ENCODE measurements around the gene PROSER3.

The PROSER3 gene

DNA sequence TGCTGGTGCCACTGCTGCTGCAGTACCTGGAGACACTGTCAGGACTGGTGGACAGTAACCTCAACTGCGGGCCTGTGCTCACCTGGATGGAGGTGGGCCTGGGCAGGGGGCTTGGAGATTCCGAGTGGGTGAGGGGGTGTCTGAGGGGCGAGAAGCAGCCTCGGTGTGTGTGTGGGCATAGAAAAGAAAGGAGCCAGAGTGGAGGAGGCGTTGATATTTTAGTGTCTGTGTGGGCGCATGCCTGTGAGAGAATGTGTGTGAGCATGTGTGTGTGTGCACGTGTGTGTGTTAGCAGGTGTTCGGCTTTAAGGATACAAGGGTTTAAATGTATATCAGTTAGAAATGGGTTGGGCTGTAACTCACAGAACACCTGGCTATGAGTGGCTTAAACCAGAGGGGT, 21.1 kb downstream of the PROSER3 start:
- no peak for DNase-seq

DNA sequence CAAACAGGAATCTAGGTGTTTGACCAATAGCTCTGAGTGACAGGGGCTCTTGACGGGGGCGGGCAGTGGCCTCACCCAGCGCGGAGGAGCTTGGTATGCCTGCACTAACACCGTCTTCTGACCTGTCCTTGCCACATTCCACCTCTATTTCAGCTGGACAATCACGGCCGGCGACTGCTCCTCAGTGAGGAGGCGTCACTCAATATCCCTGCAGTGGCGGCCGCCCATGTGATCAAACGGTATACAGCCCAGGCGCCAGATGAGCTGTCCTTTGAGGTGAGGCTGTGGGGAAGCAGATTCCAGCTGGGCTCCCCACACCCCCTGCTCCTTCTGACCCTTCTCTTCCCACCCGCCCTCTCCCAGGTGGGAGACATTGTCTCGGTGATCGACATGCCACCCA, 22.1 kb downstream of the PROSER3 start:
- no peak for DNase-seq

DNA sequence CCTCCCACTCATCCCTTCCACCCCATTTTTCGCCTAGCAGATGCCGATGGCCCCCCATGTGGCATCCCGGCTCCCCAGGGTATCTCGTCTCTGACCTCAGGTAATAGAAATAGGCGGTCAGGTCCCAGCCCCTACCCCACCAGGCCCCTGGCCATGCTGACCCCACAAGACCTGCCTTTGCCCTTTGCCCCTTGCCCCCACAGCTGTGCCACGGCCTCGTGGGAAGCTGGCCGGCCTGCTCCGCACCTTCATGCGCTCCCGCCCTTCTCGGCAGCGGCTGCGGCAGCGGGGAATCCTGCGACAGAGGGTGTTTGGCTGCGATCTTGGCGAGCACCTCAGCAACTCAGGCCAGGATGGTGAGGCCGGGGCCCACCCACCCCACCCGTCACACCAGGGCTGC, 22.7 kb downstream of the PROSER3 start:
- no peak for DNase-seq

DNA sequence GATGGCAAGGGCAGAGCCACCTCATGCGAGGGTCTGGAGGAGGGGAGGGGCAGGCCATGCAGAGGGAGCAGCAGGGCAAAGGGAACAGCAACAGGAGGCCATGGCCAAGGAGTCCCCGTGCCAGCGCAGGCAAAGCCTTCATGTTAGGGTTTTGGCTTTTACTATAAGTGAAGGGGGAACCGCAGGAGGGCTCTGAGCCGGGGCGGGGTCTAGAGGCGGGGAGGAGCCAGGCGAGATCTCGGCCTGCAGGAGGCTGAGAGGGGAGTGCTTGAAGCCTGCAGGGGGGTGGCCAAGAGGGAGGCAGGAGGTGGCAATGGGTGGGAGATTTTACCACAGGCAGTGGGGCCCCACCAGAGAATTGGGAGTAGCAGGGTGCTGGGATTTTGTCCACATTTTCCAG, 23.7 kb downstream of the PROSER3 start:
- DNase-seq: no peak

DNA sequence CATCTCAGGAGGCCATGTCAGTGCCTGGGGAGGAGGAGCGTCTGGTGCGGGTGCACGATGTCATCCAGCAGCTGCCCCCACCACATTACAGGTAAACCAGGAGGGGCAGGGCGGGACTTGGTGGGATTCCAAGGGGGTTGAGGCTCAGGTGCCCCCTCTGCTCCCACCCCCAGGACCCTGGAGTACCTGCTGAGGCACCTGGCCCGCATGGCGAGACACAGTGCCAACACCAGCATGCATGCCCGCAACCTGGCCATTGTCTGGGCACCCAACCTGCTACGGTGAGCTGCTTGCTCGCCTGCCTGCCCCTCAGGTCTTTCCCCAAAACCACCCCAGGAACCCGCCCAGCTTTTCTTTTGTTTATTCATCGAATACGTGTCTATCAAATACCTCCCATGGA, 24.6 kb downstream of the PROSER3 start:
- DNase-seq: no peak

DNA sequence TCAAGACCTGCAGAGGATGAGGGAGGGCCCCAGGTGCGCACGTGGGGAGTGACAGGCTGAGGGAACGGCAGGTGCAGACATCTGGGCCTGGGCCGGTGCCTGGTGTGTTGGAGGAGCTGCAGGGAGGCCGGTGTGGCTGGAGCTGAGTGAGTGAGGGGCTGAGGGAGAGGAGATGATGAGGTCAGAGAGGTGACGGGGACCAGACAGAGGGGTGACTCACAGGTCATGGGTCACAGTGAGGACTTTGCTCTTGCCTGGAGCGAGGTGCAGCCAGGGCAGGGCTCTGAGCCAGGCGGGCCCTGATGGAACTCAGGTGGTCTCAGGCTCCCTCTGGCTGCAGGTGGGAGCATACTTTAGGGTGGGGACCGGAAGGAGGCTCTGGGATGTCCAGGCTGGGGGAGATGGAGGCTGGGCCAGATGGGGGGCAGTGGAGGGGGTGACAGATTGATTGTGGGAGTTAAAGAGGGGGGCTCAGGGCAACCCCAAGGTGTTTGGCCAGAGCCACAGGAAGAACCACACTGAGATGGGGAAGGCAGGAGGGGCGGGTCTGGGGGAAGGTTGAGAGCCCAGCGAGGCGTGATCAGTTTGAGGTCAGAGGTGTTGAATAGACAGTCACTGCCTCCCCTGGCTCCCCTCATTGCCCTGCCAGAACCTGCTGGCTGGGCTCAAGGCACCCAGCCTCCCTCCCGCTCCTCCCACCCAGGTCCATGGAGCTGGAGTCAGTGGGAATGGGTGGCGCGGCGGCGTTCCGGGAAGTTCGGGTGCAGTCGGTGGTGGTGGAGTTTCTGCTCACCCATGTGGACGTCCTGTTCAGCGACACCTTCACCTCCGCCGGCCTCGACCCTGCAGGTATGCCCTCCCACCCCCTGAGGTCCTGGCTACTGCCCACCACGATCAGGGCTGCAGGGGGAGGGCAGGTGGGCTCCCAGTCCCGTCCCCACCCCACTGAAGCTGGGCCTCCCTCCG, 25.8 kb downstream of the PROSER3 start:
- DNase-seq: no peak

DNA sequence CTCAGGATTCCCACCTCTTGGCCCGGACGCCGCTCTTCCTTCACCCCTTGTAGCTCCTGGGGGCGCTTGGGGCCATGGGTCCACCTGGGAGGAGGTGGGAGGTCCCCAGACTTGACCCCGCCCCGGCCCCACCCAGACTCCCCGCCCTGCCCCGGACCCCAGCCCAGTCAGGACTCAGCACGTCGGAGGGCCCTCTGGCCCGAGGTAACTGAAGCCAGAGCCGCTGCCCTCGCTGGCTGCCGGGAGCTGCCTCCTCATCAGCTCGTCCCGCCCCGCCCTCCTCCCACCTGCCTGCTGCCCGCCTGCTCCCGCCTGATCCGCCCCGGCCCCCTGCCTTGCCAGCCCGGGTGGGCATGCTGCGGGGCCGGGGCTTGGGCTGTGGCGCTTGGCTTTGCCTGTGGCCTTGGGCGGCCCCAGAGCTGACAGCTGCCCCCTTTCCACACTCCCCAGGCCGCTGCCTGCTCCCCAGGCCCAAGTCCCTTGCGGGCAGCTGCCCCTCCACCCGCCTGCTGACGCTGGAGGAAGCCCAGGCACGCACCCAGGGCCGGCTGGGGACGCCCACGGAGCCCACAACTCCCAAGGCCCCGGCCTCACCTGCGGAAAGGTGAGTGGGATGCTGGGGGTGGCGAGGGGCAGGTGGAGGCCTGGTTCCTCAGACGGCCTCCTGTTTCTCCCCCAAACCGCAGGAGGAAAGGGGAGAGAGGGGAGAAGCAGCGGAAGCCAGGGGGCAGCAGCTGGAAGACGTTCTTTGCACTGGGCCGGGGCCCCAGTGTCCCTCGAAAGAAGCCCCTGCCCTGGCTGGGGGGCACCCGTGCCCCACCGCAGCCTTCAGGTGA, 26.7 kb downstream of the PROSER3 start:
- no peak for DNase-seq

DNA sequence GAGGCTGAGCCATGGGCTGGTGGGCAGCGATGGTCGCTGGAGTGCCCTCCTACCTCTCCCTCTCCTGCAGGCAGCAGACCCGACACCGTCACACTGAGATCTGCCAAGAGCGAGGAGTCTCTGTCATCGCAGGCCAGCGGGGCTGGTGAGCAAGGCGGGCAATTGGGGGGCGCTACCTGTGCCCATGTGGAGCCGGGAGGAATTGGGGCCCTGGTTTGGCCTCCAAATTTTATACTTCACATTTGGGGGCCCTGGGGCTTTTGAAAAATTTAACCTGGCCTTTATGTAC, 27.3 kb downstream of the PROSER3 start:
- no peak for DNase-seq

DNA sequence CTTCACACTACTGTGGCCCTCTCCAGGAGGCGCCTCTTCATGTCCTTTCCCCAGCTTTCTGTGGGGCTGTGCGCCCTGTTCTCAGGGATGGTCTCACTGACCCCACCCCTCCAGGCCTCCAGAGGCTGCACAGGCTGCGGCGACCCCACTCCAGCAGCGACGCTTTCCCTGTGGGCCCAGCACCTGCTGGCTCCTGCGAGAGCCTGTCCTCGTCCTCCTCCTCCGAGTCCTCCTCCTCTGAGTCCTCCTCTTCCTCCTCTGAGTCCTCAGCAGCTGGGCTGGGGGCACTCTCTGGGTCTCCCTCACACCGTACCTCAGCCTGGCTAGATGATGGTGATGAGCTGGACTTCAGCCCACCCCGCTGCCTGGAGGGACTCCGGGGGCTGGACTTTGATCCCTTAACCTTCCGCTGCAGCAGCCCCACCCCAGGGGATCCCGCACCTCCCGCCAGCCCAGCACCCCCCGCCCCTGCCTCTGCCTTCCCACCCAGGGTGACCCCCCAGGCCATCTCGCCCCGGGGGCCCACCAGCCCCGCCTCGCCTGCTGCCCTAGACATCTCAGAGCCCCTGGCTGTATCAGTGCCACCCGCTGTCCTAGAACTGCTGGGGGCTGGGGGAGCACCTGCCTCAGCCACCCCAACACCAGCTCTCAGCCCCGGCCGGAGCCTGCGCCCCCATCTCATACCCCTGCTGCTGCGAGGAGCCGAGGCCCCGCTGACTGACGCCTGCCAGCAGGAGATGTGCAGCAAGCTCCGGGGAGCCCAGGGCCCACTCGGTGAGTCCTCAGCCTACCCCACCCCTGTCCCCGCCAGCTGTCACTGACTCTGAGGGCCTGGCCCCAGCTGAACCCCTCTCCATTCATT, 28.6 kb downstream of the PROSER3 start:
- no peak for DNase-seq

DNA sequence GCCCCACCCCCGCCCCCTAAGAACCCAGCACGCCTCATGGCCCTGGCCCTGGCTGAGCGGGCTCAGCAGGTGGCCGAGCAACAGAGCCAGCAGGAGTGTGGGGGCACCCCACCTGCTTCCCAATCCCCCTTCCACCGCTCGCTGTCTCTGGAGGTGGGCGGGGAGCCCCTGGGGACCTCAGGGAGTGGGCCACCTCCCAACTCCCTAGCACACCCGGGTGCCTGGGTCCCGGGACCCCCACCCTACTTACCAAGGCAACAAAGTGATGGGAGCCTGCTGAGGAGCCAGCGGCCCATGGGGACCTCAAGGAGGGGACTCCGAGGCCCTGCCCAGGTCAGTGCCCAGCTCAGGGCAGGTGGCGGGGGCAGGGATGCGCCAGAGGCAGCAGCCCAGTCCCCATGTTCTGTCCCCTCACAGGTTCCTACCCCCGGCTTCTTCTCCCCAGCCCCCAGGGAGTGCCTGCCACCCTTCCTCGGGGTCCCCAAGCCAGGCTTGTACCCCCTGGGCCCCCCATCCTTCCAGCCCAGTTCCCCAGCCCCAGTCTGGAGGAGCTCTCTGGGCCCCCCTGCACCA, 29.3 kb downstream of the PROSER3 start:
- DNase-seq: no peak

DNA sequence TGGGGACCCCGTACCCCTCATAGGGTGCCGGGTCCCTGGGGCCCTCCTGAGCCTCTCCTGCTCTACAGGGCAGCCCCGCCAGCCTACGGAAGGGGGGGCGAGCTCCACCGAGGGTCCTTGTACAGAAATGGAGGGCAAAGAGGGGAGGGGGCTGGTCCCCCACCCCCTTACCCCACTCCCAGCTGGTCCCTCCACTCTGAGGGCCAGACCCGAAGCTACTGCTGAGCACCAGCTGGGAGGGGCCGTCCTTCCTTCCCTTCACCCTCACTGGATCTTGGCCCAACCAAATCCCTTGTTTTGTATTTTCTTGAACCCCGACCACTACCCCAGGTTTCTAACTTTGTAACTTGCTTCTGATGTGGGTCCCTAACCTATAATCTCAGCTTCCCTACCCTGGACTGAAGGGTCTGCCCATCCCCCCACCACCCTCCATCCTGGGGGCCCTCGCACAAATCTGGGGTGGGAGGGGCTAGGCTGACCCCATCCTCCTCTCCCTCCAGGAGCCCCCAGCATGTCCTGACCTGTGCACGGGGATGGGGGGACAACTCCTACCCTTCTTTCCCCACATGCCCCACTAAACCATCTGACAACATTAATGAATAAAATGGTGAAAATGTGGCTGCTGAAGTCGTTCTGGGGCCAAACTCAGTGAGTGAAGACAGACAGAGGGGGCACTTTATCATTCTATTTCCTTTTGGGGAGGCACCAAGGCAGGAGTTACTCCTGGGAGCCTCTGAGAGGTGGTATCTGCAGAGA, 30.4 kb downstream of the PROSER3 start:
- no peak for DNase-seq

DNA sequence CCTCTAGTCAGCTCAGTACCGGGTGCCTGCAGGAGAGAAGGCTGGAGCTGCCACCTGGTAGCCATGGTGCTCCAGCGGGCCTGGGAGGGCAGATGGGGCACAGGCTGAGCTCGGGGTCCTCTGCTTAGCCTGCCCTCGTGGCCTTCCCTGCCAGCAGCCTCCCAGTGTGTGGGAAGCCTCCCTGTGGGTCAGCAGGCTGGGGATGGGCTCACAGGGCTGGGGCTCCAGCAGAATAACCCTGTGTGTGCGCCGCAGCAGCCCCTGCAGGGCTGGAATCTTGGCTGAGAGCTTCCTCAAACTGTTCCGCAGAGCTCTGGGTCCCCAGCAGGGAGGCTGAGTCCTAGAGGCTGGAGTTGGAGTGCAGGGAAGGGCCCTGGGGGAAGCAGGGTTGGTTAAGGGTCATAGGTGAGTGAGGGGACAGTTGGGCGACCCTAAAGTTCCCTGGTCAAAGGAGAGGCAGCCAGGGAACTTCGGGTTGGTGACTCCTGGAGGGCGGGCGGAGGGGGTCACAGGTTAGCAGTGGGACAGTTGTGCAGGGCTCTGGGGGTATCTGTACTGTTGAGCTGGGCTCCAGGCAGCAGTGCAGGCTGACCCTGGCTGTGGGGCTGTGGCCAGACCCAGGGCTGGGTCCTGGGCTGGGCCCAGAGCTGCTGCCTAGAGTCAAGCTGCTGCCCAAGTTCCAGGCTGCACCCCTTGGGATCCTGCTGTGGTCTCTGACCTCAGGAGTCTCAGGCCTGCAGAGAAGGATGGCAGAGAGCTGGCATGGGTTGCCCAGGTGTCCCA, 31.4 kb downstream of the PROSER3 start:
- no peak for DNase-seq

DNA sequence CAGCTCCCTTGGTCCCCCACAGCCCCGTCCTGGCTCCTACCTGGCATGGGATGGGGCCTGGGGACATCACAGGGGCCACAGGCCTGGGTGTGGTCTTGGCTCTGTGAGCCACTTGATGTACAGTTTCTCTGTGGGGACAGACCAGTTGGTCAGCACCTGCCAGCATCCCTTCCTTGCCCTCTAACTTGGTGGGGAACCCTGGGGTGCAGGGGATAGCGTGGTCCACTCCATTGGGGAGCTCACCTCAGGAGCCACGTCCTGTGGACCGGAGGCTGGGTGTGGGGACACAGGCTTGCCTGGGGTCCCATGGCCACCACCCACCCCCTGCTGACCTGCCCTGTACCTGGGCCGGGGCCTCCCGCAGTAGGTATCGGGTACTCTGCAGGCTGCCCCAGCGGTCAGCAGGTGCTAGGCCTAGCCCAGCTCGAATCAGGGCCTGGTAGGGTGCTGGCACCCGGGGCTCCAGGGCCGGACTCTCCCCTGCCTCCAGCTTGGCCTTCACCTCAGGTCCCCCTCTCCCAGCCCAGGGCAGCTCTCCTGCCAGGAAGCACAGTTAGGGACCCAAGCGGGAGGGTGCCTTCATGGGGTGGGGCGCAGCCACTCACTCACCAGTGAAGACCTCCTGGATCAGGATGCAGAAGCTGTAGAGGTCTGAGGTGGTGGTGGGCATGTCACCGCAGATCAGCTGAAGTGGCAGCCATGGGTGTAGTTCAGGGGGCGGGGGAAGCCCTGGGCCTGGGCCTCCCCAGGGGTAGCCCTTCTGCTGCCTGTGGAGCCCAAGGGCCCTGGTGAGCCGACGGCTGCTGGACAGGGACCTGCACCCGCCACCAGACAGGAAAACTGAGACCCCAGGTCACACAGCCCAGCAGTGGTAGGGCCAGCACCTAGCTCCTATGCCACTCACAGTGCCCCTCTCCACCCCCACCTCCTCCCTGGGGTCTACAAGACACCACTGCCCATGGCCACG, 32.3 kb downstream of the PROSER3 start:
- no peak for DNase-seq

DNA sequence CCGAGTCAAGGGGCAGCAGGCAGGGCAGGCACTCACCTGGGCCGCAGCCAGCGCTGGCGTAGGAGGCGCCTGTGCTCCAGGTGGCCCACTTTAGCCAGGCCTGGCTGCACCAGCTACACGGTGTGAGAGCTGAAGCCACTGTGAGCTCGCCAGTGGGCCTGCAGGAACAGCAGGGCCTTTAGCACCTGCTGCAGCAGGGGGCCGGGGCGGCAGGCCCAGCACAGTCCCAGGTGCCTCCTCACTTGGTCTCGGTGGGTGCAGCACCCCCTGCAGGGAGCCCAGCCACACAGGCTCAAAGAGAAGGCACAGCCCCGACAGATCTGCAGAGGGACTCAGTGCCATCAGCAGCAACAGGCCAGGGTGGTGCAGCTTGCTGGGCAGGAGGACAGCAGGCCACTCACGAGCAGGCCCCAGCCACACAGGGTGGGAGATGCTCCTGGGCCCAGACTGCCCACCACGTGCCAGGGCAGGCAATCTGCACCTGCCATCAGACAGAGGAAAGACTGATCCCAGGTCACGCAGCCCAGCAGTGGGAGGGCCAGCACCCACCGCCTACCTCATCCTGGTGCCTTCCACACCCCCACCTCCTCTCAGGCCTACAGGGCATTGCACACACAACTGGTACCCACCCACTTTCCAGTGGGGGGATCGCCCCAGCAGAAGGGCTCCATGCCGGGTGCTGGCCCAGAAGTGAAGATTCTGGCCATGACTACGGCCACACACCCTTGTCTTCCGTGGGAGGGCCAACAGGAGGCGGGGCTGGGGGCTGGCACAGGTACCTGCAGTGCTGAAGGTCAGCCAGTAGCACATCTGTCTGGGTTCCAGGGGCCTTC, 33.2 kb downstream of the PROSER3 start:
- no peak for DNase-seq

DNA sequence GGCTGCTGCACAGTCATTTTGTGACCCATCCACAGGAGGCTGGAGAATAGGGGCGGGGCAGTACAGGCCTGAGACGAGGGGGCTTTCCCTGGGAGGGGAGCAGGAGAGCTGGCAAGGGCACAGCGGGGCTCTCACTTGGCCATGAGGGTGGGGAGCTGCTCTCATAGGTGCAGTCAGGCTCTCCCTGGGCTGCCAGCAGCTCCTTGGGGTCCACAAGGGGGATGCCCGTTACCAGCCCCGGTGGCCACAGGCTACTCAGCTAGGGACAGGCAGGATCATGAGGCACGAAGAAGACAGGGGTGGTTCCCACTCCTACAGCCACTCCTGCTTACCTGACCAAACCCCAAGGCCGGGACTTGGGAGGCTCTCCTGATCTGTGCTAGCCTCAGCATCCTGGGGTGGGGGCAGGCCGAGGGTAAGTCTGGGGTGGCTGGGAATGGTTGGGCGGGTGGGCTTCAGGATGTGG, 33.9 kb downstream of the PROSER3 start:
- no peak for DNase-seq

DNA sequence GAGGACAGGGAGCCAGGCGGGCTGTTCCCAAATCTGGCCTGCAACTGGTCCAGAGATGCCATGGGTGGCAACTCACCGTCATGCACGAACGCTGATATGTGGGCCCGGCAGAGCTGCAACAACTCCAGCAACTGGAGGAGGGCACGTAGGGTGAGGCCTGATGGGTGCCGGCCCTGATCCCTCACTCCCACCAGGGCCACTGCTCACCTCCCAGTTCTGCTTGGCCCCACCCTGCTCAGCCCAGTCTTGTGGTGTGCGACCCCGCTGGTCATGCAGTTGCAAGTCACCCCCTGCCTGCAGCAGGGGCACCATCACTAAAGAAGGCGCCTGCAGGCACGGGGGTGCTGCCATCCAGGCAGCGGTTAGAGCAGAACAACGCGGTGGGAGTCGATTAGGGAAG, 34.3 kb downstream of the PROSER3 start:
- DNase-seq: no peak

DNA sequence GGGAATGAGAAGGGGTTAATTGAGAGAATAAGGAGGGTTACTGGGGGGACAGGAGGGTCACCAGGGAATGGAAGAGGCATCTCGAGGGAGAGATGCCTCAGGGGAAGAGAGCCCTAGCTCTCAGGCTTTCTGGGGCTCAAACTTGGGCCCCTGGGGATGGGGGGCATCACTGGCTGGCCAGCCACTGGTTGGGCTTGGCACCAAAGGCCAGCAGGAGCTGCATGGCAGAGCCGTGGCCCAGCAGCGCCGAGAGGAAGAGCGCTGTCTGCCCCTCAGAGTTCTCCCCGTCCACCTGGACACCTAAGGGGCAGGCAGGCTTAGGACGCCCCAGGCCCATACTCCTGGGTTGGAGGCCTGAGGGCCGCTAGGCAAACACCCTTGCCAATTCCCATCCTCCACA, 34.9 kb downstream of the PROSER3 start:
- no peak for DNase-seq

DNA sequence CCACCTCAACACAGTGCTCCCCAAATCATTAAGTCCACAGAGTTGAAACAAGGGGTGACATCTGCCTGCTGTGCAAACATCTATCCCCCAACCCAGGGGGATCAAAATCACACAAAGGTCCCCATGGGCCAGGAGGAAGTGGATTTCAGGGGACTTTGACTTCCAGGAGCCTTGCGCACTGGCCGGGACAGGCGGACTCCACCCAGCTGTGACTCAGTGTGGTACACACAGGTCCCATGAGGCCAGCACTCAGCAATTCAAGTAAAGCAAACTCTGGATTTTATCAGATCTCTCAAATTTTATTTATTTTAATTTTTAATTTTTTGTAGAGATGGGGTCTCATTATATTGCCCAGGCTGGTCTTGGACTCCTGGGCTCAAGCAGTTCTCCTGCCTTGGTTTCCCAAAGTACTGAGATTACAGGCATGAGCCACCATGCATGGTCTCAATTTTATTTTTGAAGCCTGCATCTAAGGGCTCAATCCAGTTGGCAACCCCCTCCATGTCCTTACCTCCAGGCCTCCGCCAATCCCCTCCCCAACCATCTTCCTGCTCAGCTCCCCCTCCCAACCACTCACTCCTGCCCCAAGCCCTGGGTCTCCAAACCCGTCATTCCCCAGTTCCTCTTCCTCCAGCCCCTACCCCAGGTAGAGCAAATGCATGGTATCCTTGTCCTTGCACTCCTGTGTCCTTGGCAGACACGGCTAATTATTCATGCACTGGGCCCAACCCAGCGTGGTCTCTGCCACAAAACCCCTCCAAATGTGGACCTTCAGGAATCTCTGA, 35.6 kb downstream of the PROSER3 start:
- DNase-seq: no peak

Data from activated naive CD4-positive, alpha-beta T cell treated with anti-CD3 and anti-CD28 coated beads, Interleukin-2, amount 50 U/mL, for 16 hours (primary cell).